GM18867 (cell line): ENCODE measurements around the gene CC2D1B.

ENCODE experiments used
- ATAC-seq: cut with Tn5 transposase; IDR thresholded peaks from one replicate; pipeline ENCODE4 v1.9.1; 2021; ENCODE audit warnings: mild to moderate bottlenecking, moderate library complexity; ENCODE audit not compliant: unreplicated experiment

The CC2D1B gene

GRCh38 chr1:52359676-52360594 lies 6.1 kb downstream of the CC2D1B start:
- no peak for ATAC-seq

DNA sequence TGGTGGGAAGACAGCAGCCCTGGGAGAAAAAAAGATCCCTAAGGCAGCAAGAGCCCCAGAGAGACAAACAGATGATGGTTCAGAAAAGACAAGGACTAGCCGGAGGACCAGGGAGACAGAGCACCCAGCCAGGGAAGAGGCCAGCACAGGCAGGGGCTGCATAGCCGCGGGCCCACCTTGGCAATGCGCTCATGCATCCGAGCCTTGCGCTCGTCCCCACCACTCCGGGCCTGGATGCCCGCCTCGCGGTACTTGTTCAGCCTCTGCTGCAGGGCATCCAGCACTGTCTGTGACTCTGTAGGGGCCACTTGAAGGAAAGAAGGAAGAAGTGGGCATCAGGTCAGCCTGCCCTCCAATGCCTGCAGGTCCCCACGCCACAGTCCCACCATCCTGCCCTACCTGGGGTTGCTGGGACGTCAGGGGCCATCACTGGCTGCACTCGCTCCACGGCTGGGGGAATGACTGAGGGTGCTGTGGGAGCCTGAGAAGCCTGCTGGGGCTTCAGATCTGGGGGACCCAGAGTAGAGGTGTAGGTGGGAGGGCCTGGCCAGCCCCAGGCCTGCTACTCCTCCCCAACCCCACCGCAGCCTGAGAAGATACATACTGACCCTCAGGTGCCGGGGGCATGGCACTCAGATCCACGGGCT lies 7.0 kb downstream of the CC2D1B start:
- no peak for ATAC-seq

- ATAC-seq: no peak
These were observed 8.6 kb downstream of the CC2D1B start for GRCh38 chr1:52357397-52357796.

DNA sequence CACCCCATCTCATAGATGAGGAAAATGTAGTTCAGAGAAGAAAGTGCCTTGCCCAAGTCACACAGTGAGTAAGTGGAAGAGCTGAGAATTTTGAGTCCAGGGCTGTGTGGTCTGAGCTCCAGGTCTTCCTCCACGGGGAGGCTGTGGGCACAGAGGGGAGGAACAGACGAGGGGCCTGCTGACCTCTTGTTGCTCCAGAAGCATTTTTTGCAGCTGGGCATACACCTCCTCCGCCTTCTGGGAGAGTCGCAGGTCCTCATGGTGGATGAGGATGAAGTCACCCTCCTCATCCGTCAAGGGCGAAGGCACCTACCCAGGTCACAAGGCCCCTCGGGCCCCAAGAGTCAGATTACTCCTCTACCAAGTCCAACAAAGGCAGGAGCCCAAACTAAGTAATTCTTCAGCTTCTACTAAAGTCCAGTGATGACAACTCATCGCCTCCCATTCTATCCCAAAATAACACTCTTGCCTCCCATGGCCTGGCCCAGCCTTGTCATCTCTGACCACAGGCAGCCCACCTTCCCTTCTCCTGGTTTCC lies 9.1 kb downstream of the CC2D1B start:
- no peak for ATAC-seq

- no peak for ATAC-seq
These were observed 10.0 kb downstream of the CC2D1B start for GRCh38 chr1:52355847-52356505.

GRCh38 chr1:52355436-52355835 lies 10.6 kb downstream of the CC2D1B start:
- no peak for ATAC-seq

- no peak for ATAC-seq
These were observed 13.3 kb downstream of the CC2D1B start for GRCh38 chr1:52352690-52353089.

DNA sequence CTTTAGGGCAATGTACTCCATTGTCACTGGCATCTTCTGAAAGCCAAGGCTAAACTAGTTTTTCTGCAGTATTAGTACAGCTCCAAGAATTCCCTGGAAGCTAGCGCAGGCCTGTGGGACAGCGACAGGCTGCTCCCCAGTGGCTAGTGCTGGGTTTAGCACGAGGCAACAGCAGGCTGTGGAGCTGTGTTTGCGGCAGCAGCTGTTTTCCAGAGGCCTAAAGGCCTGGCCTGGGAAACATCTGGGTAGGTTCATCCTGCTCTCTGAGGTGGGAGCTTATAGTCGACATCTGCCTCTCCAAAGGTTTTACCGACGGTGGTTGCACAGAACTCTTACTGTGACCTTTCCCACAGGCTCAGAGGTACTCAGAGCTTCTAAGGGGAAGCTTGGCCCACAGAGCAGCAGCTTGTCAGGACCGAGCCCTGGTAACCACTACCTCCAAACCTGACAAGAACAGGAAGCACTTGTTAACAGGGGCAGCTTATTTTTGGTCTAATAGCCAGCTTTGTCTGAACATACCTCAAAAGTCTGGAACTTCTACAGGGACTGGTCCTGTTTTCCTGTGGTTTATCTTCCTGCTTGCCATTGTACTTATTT lies 17.2 kb downstream of the CC2D1B start:
- ATAC-seq: no peak

- ATAC-seq: no peak
These were observed 19.4 kb downstream of the CC2D1B start for GRCh38 chr1:52346653-52347052.

DNA sequence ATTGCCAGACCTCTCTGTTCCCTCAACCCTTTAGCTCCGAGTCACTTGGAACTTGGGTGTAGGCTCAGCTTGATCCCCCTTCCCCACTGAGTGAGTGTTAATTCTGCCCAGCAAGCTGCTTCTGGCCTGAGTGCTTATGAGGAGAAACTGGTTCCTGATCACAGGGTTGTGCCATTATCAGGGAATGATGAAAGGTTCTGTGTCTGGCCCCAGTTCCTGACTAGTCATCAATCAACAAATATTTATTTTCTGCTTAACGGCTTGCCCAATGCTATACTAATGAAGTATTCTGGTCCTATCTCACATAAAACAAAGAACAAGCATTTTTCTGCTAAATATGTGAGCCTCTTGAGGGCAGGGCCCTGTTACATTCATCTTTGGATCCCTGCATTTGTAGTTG lies 20.8 kb downstream of the CC2D1B start:
- ATAC-seq: no peak

DNA sequence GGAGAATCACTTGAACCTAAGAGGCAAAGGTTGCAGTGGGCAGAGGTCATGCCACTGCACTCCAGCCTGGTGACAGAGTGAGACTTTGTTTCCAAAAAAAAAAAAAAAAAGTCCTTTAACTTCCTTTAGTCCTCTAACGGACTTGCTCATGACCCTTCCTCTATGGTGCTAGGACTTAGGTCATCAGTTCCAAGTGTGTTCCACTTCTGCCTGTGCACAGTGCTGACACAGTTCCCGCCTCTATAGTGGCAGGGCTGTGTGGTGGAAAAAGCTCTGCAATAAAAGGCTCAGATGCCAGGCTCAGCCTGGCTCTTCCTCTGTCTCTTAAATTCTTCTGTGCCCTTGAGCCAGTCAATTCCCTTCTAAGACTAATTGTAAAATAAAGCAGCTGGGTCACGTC lies 22.0 kb downstream of the CC2D1B start:
- no peak for ATAC-seq

GRCh38 chr1:52341655-52342260 lies 24.2 kb downstream of the CC2D1B start:
- no peak for ATAC-seq

DNA sequence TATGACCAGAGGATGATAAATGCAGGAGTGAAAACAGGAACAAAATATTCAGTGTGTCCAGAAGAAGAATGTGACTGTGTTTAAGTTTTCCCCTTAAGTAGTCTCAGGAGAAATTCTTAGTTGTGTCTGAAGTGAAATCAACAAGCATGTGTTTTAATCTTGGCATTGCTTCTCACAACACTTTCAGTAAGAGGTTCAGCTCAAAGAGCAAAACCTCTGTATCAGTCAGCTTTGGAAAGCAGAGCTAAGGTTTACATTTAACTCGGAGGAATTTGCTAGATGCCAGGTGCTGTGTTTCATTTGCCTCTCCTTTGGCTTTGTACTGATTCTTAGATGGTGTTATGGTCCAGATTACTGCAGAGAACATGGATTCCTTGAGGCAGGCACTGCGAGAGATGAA lies 28.6 kb downstream of the CC2D1B start:
- ATAC-seq: no peak

- no peak for ATAC-seq
These were observed 31.0 kb downstream of the CC2D1B start for GRCh38 chr1:52334906-52335528.

DNA sequence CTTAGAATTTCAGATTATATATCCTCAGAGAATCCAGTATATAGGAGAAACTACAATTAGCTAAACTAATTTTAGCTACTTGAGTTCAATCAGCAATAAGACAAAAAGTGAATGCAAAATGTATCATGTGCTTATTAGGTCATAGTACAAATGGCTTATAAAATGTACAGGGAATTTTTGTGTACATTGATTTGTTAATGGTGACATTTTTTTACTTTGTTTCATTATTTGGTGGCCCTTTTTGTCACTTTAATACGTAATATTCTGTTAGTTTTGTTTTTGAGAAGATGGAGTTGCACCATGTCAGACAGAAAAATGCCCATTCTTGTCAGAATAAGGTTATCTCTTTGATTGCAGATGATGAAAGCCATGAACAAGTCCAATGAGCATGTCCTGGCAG lies 33.6 kb downstream of the CC2D1B start:
- no peak for ATAC-seq

DNA sequence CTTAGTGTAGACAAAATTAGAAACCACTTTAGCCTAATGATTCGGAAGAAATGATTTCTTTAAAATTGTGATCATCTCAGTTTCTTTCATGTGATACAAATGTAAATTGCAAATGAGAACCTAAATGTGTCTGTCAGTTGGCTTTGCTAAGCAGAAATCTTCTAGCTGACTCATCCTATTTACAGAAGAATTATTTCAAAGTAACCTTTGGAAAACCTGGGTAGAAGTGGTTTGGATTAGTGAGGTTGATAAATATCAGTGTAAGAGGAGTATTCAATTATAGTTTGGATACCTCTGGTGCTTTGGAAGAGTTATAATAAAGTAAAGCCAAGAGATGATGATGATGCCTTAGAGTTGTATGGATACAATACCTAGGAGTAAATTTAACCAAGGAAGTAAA lies 37.4 kb downstream of the CC2D1B start:
- ATAC-seq: no peak

- ATAC-seq: no peak
These were observed 40.2 kb downstream of the CC2D1B start for GRCh38 chr1:52325786-52326185.

GRCh38 chr1:52323731-52324130 lies 42.3 kb downstream of the CC2D1B start:
- no peak for ATAC-seq

GRCh38 chr1:52321061-52321460 lies 44.9 kb downstream of the CC2D1B start:
- no peak for ATAC-seq
